Colonic mucosa (tissue), 4 donors: ENCODE measurements around the gene KIF16B. TPM values are rescaled to one million over a fixed set of nuclear protein-coding genes. Genes with fewer than 3 reads are reported as not detected.

ENCODE experiments used
- DNase-seq: peaks from one replicate; pipeline ENCODE4 v3.0.0-alpha.2; 2020
- H3K27ac ChIP-seq: fragments of 200-600 bp; one replicate; pipeline ENCODE4 v1.8.0; 2021
- H3K27me3 ChIP-seq: fragments of 200-600 bp; one replicate; pipeline ENCODE4 v1.8.0; 2021
- H3K36me3 ChIP-seq: fragments of 200-600 bp; one replicate; pipeline ENCODE4 v1.8.0; 2021
- H3K4me1 ChIP-seq: fragments of 200-600 bp; one replicate; pipeline ENCODE4 v1.8.0; 2021; ENCODE audit warnings: mild to moderate bottlenecking
- H3K4me3 ChIP-seq: fragments of 200-600 bp; one replicate; pipeline ENCODE4 v1.8.0; 2021
- H3K9ac ChIP-seq, 2 donors: one replicate each; pipeline ENCODE4 v1.7.0; 2013; ENCODE audit warnings: control low read depth in 2 of 2, low read depth in 2 of 2, low read length in 2 of 2
- H3K9me3 ChIP-seq: fragments of 200-600 bp; one replicate; pipeline ENCODE4 v1.8.0; 2021
- CTCF ChIP-seq: fragments of 200-600 bp; IDR thresholded peaks from one replicate; pipeline ENCODE4 v1.8.0; 2022; ENCODE audit warnings: antibody characterized with exemption, mild to moderate bottlenecking
- intact Hi-C: fragments of 100-400 bp; cut with DNase I; formaldehyde crosslinking; loops from one replicate; pipeline ENCODE4 v1.14.1; 2022
- total RNA-seq, 2 donors: library from RNA; stranded (reverse); fragmentation: NEBNext Ultra II Directional in 1 of 2; extraction: Animal tissue kit (Norgen Biotek cat#: 25700) in 1 of 2; gene quantifications; one replicate each; pipeline ENCODE4 v1.2.1, GENCODE V29; 2021
- donor health status: healthy.
- donor health status: DM: no; HTN: no; CAD: no.
- donor health status: DM: no; HTN: no; CAD: no.

The KIF16B gene
- total RNA-seq, 2 donors from 2014 or later = 41.6 to 68.7 TPM

DNA sequence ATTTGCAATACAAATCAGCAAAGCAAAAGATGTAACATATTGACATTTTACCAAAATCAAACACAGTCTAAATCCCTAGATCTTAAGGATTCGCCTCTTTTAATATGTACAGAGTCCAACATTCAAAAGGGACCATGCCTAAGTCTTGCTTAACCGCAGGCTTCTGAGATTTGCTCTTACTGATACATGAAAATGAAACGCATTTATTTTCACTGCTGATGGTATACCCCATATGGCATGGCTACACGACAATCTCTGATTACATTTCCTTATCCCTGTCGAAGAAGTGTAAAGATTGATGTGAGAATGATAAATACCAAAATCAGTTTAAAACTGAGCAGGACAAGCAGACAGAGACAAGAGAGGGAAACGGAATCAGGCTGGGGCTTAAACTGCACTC, 75.4 kb downstream of the KIF16B start:
- TF ChIP-seq CTCF = no peak
- intact Hi-C loops = no loop called here
- H3K9me3 ChIP-seq = no peaks in the 10 kb centered on the region
- H3K9ac ChIP-seq = no peak overlapping the region
- no peak overlapping the region for H3K4me3 ChIP-seq
- DNase-seq = no peak
- H3K4me1 ChIP-seq = no peaks in the 10 kb centered on the region
- no peak overlapping the region for H3K27ac ChIP-seq
- peaks cover 3% of the 10 kb centered on the region for H3K36me3 ChIP-seq
- no peaks in the 10 kb centered on the region for H3K27me3 ChIP-seq

- Histone ChIP-seq H3K27ac (no peak overlapping the region), H3K27me3 (no peaks in the 10 kb centered on the region), H3K9me3 (no peaks in the 10 kb centered on the region), H3K9ac (no peak overlapping the region), H3K4me3 (no peak overlapping the region), H3K4me1 (no peaks in the 10 kb centered on the region), H3K36me3 (no peaks in the 10 kb centered on the region)
- no peak for TF ChIP-seq CTCF
- DNase-seq = no peak
- intact Hi-C loops = no loop called here
Observed at GRCh38 chr20:16493486-16493885, 79.8 kb downstream of the KIF16B start.

- no peak overlapping the region for H3K27ac ChIP-seq
- no peak overlapping the region for H3K9ac ChIP-seq
- no peaks in the 10 kb centered on the region for H3K36me3 ChIP-seq
- DNase-seq = no peak
- no peak for TF ChIP-seq CTCF
- H3K27me3 ChIP-seq = no peaks in the 10 kb centered on the region
- no peaks in the 10 kb centered on the region for H3K9me3 ChIP-seq
- H3K4me1 ChIP-seq = no peaks in the 10 kb centered on the region
- no peak overlapping the region for H3K4me3 ChIP-seq
- intact Hi-C loops = no loop called here
Observed at GRCh38 chr20:16491294-16491905, 81.8 kb downstream of the KIF16B start.

DNA sequence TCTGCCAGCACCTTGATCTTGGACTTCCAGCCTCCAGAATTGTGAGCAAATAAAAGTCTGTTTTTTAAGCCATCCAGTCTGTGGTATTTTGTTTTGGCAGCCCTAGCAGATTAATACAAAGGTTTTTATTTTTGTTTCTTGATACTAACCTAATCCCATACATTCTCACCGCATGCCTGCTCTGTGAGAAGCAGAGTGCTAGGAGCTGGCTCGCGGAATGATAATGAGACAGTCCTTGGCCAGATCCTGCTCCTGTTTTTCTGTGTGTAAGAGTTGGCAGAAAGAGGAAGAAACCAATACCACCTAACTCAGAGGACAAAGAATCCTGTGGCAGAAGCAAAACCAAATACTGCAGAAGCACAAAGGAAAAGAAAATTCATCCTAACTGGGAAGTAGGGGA, 82.6 kb downstream of the KIF16B start:
- TF ChIP-seq CTCF = no peak
- Histone ChIP-seq H3K9ac (no peak overlapping the region), H3K27ac (no peak overlapping the region), H3K36me3 (no peaks in the 10 kb centered on the region), H3K9me3 (no peaks in the 10 kb centered on the region), H3K4me3 (no peak overlapping the region), H3K4me1 (no peaks in the 10 kb centered on the region), H3K27me3 (no peaks in the 10 kb centered on the region)
- intact Hi-C loops = no loop called here
- no peak for DNase-seq

DNA sequence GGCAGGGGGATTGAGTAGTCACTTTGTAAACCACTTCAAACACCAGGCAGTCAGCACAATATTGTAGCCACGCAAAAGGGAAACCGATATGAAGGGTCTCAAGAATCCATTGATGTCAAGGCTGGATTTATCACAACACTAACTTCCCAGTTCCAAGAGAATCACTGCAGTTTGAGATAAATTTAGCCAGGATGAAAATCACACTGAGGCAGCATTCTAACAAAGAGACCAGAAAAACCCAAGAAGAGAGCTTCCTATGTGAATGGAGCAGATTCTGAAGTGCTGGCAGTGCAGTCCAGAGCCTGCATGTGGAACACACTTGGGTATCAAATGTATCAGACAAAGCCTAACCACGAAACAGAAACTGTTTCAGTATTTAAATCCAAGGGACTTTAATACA, 84.6 kb downstream of the KIF16B start:
- DNase-seq = no peak
- Histone ChIP-seq H3K27ac (no peak overlapping the region), H3K27me3 (no peaks in the 10 kb centered on the region), H3K4me3 (no peak overlapping the region), H3K36me3 (no peaks in the 10 kb centered on the region), H3K4me1 (no peaks in the 10 kb centered on the region), H3K9ac (no peak overlapping the region), H3K9me3 (no peaks in the 10 kb centered on the region)
- no peak for TF ChIP-seq CTCF
- intact Hi-C loops = no loop called here
